GM21723 (cell line): ENCODE results near the gene HOXC10.
A peak's percentile ranks its signal among the peaks of the same experiment; 100 is the strongest.

Source experiments
- ATAC-seq: cut with Tn5 transposase; IDR thresholded peaks from one replicate; pipeline ENCODE4 v1.9.1; 2021; ENCODE audit warnings: mild to moderate bottlenecking, moderate library complexity; ENCODE audit not compliant: unreplicated experiment

Gene HOXC10

GRCh38 chr12:54011665-54012532, 27.0 kb downstream of the HOXC10 start:
- no peak for ATAC-seq

GRCh38 chr12:54012631-54013409, 27.9 kb downstream of the HOXC10 start:
- no peak for ATAC-seq

GRCh38 chr12:54014377-54015017, 29.6 kb downstream of the HOXC10 start:
- ATAC-seq: no peak

GRCh38 chr12:54015018-54015931, 30.3 kb downstream of the HOXC10 start:
- no peak for ATAC-seq

- no peak for ATAC-seq
Observed at GRCh38 chr12:54016051-54016450, 31.1 kb downstream of the HOXC10 start.

GRCh38 chr12:54016478-54016964, 31.6 kb downstream of the HOXC10 start:
- no peak for ATAC-seq

- ATAC-seq: peak; percentile 37
Observed at GRCh38 chr12:54017027-54017788, 32.3 kb downstream of the HOXC10 start.

- peak; percentile 86 for ATAC-seq
Observed at GRCh38 chr12:54017878-54018467, 33.0 kb downstream of the HOXC10 start.

GRCh38 chr12:54018468-54018984, 33.6 kb downstream of the HOXC10 start:
- no peak for ATAC-seq

GRCh38 chr12:54019091-54019811, 34.3 kb downstream of the HOXC10 start:
- ATAC-seq: no peak

DNA sequence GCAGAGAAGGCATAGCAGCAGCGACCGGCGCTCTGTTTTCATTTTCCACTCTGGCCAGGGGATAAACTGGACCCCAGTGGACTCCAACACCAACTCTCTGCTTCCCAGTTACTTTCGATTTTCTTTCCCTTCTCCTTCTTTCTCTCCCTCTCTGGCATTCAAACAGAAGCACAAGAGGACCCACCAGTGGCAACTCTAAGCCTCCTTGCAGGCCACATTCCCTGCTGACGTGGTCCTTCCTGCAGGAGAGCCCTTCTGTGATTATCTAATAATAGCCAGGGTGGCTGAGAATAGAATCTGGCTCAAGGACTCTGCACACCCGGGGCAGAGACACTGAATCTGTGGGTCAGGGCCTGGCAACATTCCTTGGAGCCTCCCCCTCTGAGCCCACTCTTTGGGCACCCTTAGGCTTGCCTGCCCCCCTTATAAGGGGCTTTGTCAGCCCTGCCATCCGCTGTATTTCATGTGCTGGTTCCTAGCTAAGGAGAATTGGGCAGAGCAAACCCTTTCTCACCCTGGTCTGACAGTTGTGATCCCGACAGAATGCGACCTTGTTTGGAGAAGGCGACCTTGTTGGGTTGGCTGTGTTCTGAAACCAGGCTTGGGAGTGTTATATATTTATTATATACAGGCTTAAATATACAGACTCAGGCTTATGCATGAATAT, 35.1 kb downstream of the HOXC10 start:
- no peak for ATAC-seq

- ATAC-seq: no peak
Observed at GRCh38 chr12:54020591-54021405, 35.9 kb downstream of the HOXC10 start.

- ATAC-seq: peak; percentile 38
Observed at GRCh38 chr12:54021432-54022013, 36.6 kb downstream of the HOXC10 start.

- no peak for ATAC-seq
Observed at GRCh38 chr12:54022960-54023884, 38.3 kb downstream of the HOXC10 start.

GRCh38 chr12:54024127-54024526, 39.2 kb downstream of the HOXC10 start:
- no peak for ATAC-seq
